IMR-90 (cell line): ENCODE measurements around the gene AKAP6. TPM values are rescaled to one million over a fixed set of nuclear protein-coding genes. Genes with fewer than 3 reads are reported as not detected.

Source experiments
- ATAC-seq: fragments of 200-7000 bp; cut with Tn5 transposase; 2 replicates; pipeline ENCODE4 v1.9.1; 2020; ENCODE audit warnings: low read depth, mild to moderate bottlenecking, moderate library complexity
- BruUV-seq: library from RNA; stranded (reverse); fragments of 400-500 nt; replicated peaks from 2 replicates; lab custom pipeline; 2021; lab: Mats Ljungman, UMichigan
- CTCF ChIA-PET: fragments of 300-600 bp; formaldehyde crosslinking; extraction: SDS; loops from one replicate; lab custom pipeline; 2021; ENCODE audit warnings: antibody characterized with exemption; lab: Yijun Ruan, JAX
- POLR2A ChIA-PET: fragments of 300-600 bp; sonication (Branson Sonifier 250); formaldehyde crosslinking; loops from one replicate; lab custom pipeline; 2022; ENCODE audit warnings: antibody characterized with exemption; ENCODE audit not compliant: unreplicated experiment; lab: Charles Lee
- DNase-seq: peaks from one replicate; pipeline ENCODE4 v3.0.0; 2013
- H2AFZ ChIP-seq: replicated peaks from 2 replicates; pipeline ENCODE3; 2013; ENCODE audit warnings: low read length, mild to moderate bottlenecking; ENCODE audit not compliant: poor library complexity
- H2AK5ac ChIP-seq: 2 replicates; pipeline ENCODE4 v1.6.1; 2013; ENCODE audit warnings: low read depth, low read length, inconsistent platforms
- H2AK9ac ChIP-seq: replicated peaks from 2 replicates; pipeline ENCODE3; 2013; ENCODE audit warnings: mild to moderate bottlenecking, low read depth, low read length, moderate library complexity; ENCODE audit not compliant: poor library complexity
- H2BK120ac ChIP-seq: 2 replicates; pipeline ENCODE4 v1.6.1; 2013; ENCODE audit warnings: low read depth, low read length, inconsistent platforms
- H2BK15ac ChIP-seq: 3 replicates; pipeline ENCODE4 v1.6.1; 2013; ENCODE audit warnings: low read depth, low read length, inconsistent platforms
- H2BK20ac ChIP-seq: 2 replicates; pipeline ENCODE4 v1.6.1; 2013; ENCODE audit warnings: low read depth, mild to moderate bottlenecking, inconsistent platforms, low read length, moderate library complexity
- H2BK5ac ChIP-seq: 2 replicates; pipeline ENCODE4 v1.6.1; 2013; ENCODE audit warnings: mild to moderate bottlenecking, low read depth, low read length, inconsistent platforms; ENCODE audit not compliant: poor library complexity, severe bottlenecking
- H3K14ac ChIP-seq: replicated peaks from 2 replicates; pipeline ENCODE4 v1.6.1; 2013; ENCODE audit warnings: low read depth, low read length, inconsistent platforms
- H3K18ac ChIP-seq: 2 replicates; pipeline ENCODE4 v1.6.1; 2013; ENCODE audit warnings: low read depth, low read length, control low read depth
- H3K23ac ChIP-seq: 2 replicates; pipeline ENCODE4 v1.6.1; 2013; ENCODE audit warnings: low read depth, low read length, inconsistent platforms
- H3K27ac ChIP-seq: 2 replicates; pipeline ENCODE4 v1.5.1; 2013; ENCODE audit warnings: mild to moderate bottlenecking, control low read depth, low read length; ENCODE audit not compliant: insufficient read depth
- H3K27me3 ChIP-seq: 2 replicates; pipeline ENCODE4 v1.6.1; 2013; ENCODE audit warnings: low read length; ENCODE audit not compliant: control insufficient read depth, insufficient read depth
- H3K36me3 ChIP-seq: 2 replicates; pipeline ENCODE4 v1.6.1; 2013; ENCODE audit warnings: low read length, mixed read lengths; ENCODE audit not compliant: control insufficient read depth, insufficient read depth
- H3K4ac ChIP-seq: 2 replicates; pipeline ENCODE4 v1.6.1; 2013; ENCODE audit warnings: low read depth, low read length, inconsistent platforms
- H3K4me1 ChIP-seq: 2 replicates; pipeline ENCODE4 v1.6.1; 2013; ENCODE audit warnings: low read length, mixed read lengths; ENCODE audit not compliant: control insufficient read depth, insufficient read depth
- H3K4me2 ChIP-seq: 2 replicates; pipeline ENCODE4 v1.6.1; 2013; ENCODE audit warnings: low read depth, mild to moderate bottlenecking, control low read depth, low read length, moderate library complexity
- H3K4me3 ChIP-seq: 2 replicates; pipeline ENCODE4 v1.5.1; 2013; ENCODE audit warnings: low read depth, mild to moderate bottlenecking, control low read depth, low read length, moderate library complexity; ENCODE audit not compliant: insufficient read depth
- H3K56ac ChIP-seq: 2 replicates; pipeline ENCODE4 v1.6.1; 2013; ENCODE audit warnings: low read length, inconsistent platforms; ENCODE audit not compliant: insufficient read depth; ENCODE audit errors: extremely low read depth
- H3K79me1 ChIP-seq, 2 experiments: 2 replicates each; pipeline ENCODE4 v1.6.1; 2013; ENCODE audit warnings: low read length in 2 of 2, inconsistent platforms in 1 of 2, low read depth in 1 of 2
- H3K9ac ChIP-seq: 2 replicates; pipeline ENCODE4 v1.6.1; 2013; ENCODE audit warnings: low read depth, low read length, control low read depth
- H3K9me1 ChIP-seq: 2 replicates; pipeline ENCODE4 v1.6.1; 2013; ENCODE audit warnings: low read length, inconsistent platforms; ENCODE audit not compliant: insufficient read depth
- H3K9me3 ChIP-seq: 2 replicates; pipeline ENCODE4 v1.6.1; 2013; ENCODE audit warnings: low read length; ENCODE audit not compliant: control insufficient read depth, insufficient read depth
- H4K20me1 ChIP-seq: 2 replicates; pipeline ENCODE4 v1.6.1; 2013; ENCODE audit warnings: low read length, inconsistent platforms; ENCODE audit not compliant: insufficient read depth
- H4K5ac ChIP-seq: 2 replicates; pipeline ENCODE4 v1.6.1; 2013; ENCODE audit warnings: mild to moderate bottlenecking, low read depth, low read length, control low read depth
- H4K8ac ChIP-seq, 2 experiments: 2 replicates each; pipeline ENCODE4 v1.6.1; 2013; ENCODE audit warnings: low read depth in 2 of 2, low read length in 2 of 2, control low read depth in 1 of 2, inconsistent platforms in 1 of 2
- H4K91ac ChIP-seq: 2 replicates; pipeline ENCODE4 v1.6.1; 2013; ENCODE audit warnings: low read depth, low read length, inconsistent platforms; ENCODE audit not compliant: insufficient read depth
- CHD1 ChIP-seq: IDR thresholded peaks from 2 replicates; pipeline ENCODE4 v1.6.1; 2012; ENCODE audit warnings: low read depth, low read length, improper control_type of control experiment
- MAFK ChIP-seq: IDR thresholded peaks from 2 replicates; pipeline ENCODE4 v1.6.1; 2012; ENCODE audit warnings: low read depth, low read length, improper control_type of control experiment
- MAZ ChIP-seq: IDR thresholded peaks from 2 replicates; pipeline ENCODE4 v1.6.1; 2012; ENCODE audit warnings: low read depth, mild to moderate bottlenecking, low read length, improper control_type of control experiment, moderate library complexity, borderline replicate concordance
- MXI1 ChIP-seq: IDR thresholded peaks from 2 replicates; pipeline ENCODE4 v1.6.1; 2012; ENCODE audit warnings: low read depth, mild to moderate bottlenecking, low read length, moderate library complexity, borderline replicate concordance
- NFE2L2 ChIP-seq: fragments of 150-350 bp; IDR thresholded peaks from 2 replicates; pipeline ENCODE4 v1.6.1; 2016; ENCODE audit warnings: low read depth, mild to moderate bottlenecking, low read length
- POLR2A ChIP-seq: IDR thresholded peaks from 2 replicates; pipeline ENCODE4 v1.6.1; 2012; ENCODE audit warnings: mild to moderate bottlenecking, low read depth, low read length
- RAD21 ChIP-seq: IDR thresholded peaks from 2 replicates; pipeline ENCODE4 v1.6.1; 2012; ENCODE audit warnings: low read length, improper control_type of control experiment
- RFX5 ChIP-seq: IDR thresholded peaks from 2 replicates; pipeline ENCODE4 v1.8.0; 2012; ENCODE audit warnings: low read depth, mild to moderate bottlenecking, low read length, moderate library complexity
- SMC3 ChIP-seq: fragments of 150-350 bp; IDR thresholded peaks from 2 replicates; pipeline ENCODE4 v1.6.1; 2016; ENCODE audit warnings: low read depth, mild to moderate bottlenecking, antibody characterized with exemption, low read length, moderate library complexity
- WGBS, 2 experiments: methylation state at CpG; one replicate each; pipeline versions ENCODE4 v1.1.5 to v1.1.7; 2013; ENCODE audit warnings: missing lambda C conversion rate in 2 of 2; ENCODE audit not compliant: insufficient read length in 1 of 2; ENCODE audit errors: extremely low coverage in 2 of 2; 5-methylcytosine and 5-hydroxymethylcytosine counted together
- dilution Hi-C: fragments of 300-500 bp; cut with HindIII; formaldehyde crosslinking; loops from one replicate; pipeline ENCODE4 v1.14.3; 2018; ENCODE audit warnings: low sequenced_read_pairs; ENCODE audit not compliant: unreplicated experiment
- in situ Hi-C: fragments of 300-500 bp; cut with MboI; formaldehyde crosslinking; loops from 3 replicates; pipeline ENCODE4 v1.14.3; 2019; ENCODE audit warnings: low sequenced_read_pairs, inconsistent platforms, mixed read lengths
- intact Hi-C: fragments of 100-400 bp; cut with micrococcal nuclease; formaldehyde crosslinking; loops from 2 replicates; pipeline ENCODE4 v1.10.0; 2022
- polyA plus RNA-seq, 3 experiments: library from polyadenylated mRNA; depleted of rRNA; stranded (reverse); fragments of >200 nt; gene quantifications; 2 replicates each; pipeline ENCODE4 v1.2.3, GENCODE V29; 2012; ENCODE audit warnings: low replicate concordance in 1 of 3
- total RNA-seq: library from RNA; depleted of rRNA; stranded (reverse); fragments of >200 nt; gene quantifications from 2 replicates; pipeline ENCODE4 v1.2.3, GENCODE V29; 2012
- TF ChIP-seq, protein P1 (sequence below): conservative IDR thresholded peaks from 2 replicates; pipeline ENCODE4 v1.5.1; 2012; ENCODE audit warnings: mild to moderate bottlenecking, low read depth, low read length, improper control_type of control experiment

The AKAP6 gene
- total and polyA plus RNA-seq, 2 of the 4 experiments (the other 2 are of a cell fraction), result 0.22 to 1.6 TPM

DNA sequence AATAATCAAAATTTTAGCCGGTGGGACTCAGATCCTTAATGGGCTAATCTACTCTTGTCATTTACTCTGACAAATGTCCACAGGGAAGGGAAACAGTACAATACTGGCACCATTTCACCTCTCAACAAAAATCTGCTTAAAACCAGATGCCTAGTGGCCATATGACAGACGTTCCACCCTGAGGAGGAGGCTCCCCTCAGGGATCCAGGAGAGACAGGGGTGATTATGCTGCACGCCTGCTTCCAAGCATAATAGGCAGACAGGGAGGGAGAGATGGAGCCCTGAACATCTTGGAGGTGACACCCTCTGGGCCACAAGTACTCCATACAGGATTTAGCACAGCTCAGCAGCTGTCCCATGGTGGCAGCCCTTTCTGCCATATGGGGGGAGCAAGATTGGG, 24.8 kb upstream of the AKAP6 start:
- in situ Hi-C loops (no loop called here), intact Hi-C loops (no loop called here), dilution Hi-C loops (no loop called here)
- no peak for DNase-seq
- H4K91ac ChIP-seq, result no peak overlapping the region
- H3K56ac ChIP-seq, result no peak overlapping the region
- H2BK5ac ChIP-seq, result no peak overlapping the region
- H3K36me3 ChIP-seq, result no peaks in the 10 kb centered on the region
- no peak overlapping the region for H2BK120ac ChIP-seq
- no peak overlapping the region for H3K4me3 ChIP-seq
- peaks cover 2% of the 10 kb centered on the region; the same call in 1 of the 2 replicates for H3K9me1 ChIP-seq
- CTCF ChIA-PET, result no interaction called here
- H2AK5ac ChIP-seq, result no peak overlapping the region
- H4K20me1 ChIP-seq, result no peaks in the 10 kb centered on the region
- no peak overlapping the region for H3K18ac ChIP-seq
- no peak for ATAC-seq
- no peak overlapping the region for H2BK20ac ChIP-seq
- no peak overlapping the region for H2BK15ac ChIP-seq
- H2AFZ ChIP-seq, result no peak overlapping the region
- H3K27ac ChIP-seq, result no peak overlapping the region
- H3K27me3 ChIP-seq, result peaks cover 3% of the 10 kb centered on the region
- H3K9ac ChIP-seq, result no peak overlapping the region
- H4K5ac ChIP-seq, result no peak overlapping the region
- H3K4me1 ChIP-seq, result no peaks in the 10 kb centered on the region
- TF ChIP-seq MAZ (no peak), POLR2A (no peak), NFE2L2 (no peak), CHD1 (no peak), RAD21 (no peak), SMC3 (no peak), MXI1 (no peak), MAFK (no peak), RFX5 (no peak)
- TF ChIP-seq, protein P1, sequence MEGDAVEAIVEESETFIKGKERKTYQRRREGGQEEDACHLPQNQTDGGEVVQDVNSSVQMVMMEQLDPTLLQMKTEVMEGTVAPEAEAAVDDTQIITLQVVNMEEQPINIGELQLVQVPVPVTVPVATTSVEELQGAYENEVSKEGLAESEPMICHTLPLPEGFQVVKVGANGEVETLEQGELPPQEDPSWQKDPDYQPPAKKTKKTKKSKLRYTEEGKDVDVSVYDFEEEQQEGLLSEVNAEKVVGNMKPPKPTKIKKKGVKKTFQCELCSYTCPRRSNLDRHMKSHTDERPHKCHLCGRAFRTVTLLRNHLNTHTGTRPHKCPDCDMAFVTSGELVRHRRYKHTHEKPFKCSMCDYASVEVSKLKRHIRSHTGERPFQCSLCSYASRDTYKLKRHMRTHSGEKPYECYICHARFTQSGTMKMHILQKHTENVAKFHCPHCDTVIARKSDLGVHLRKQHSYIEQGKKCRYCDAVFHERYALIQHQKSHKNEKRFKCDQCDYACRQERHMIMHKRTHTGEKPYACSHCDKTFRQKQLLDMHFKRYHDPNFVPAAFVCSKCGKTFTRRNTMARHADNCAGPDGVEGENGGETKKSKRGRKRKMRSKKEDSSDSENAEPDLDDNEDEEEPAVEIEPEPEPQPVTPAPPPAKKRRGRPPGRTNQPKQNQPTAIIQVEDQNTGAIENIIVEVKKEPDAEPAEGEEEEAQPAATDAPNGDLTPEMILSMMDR, result no peak
- peak overlapping the region; percentile 19 for H2AK9ac ChIP-seq
- H3K23ac ChIP-seq, result no peak overlapping the region
- no peak overlapping the region for H3K14ac ChIP-seq
- no CpG with 5 or more reads among the region's 3 CpGs for WGBS, 2 experiments
- H3K9me3 ChIP-seq, result no peaks in the 10 kb centered on the region
- no peaks in the 10 kb centered on the region for H3K79me1 ChIP-seq
- no TSS peak for BruUV-seq
- H3K4ac ChIP-seq, result no peak overlapping the region
- no peak overlapping the region for H4K8ac ChIP-seq
- no peak overlapping the region for H3K4me2 ChIP-seq
- POLR2A ChIA-PET, result no interaction called here
